Type B pancreatic cell (in vitro differentiated cells): Measurements from ENCODE around the gene CES3. TPM values are rescaled to one million over a fixed set of nuclear protein-coding genes. Genes with fewer than 3 reads are reported as not detected.

Source experiments
- DNase-seq: peaks from one replicate; pipeline ENCODE4 v3.0.0; 2021; ENCODE audit warnings: mixed read lengths; ENCODE audit not compliant: unreplicated experiment; ENCODE audit errors: extremely low spot score
- H3K27ac Mint-ChIP-seq: 2 replicates; pipeline ENCODE4 v1.8.0; 2021; ENCODE audit warnings: mild to moderate bottlenecking, mixed read lengths
- H3K27me3 Mint-ChIP-seq: 2 replicates; pipeline ENCODE4 v1.8.0; 2021; ENCODE audit warnings: mixed read lengths
- H3K36me3 Mint-ChIP-seq: 2 replicates; pipeline ENCODE4 v1.8.0; 2021; ENCODE audit warnings: mixed read lengths
- H3K4me1 Mint-ChIP-seq: one replicate; pipeline ENCODE4 v1.8.0; 2021; ENCODE audit warnings: mixed read lengths; ENCODE audit not compliant: unreplicated experiment
- H3K4me3 Mint-ChIP-seq: 2 replicates; pipeline ENCODE4 v1.8.0; 2021; ENCODE audit warnings: mild to moderate bottlenecking, mixed read lengths
- H3K9me3 Mint-ChIP-seq: 2 replicates; pipeline ENCODE4 v1.8.0; 2021; ENCODE audit warnings: mixed read lengths
- CTCF ChIP-seq: fragments of 200-600 bp; sonication (generic); conservative IDR thresholded peaks from 2 replicates; pipeline ENCODE4 v1.5.0; 2021; ENCODE audit warnings: antibody characterized with exemption, mild to moderate bottlenecking
- total RNA-seq: library from RNA; stranded (reverse); gene quantifications from 2 replicates; pipeline ENCODE4 v1.2.1, GENCODE V29; 2021; ENCODE audit warnings: low replicate concordance

The CES3 gene
- total RNA-seq, 1 donor from 2014 or later = 1.1 TPM

GRCh38 chr16:66975302-66975893, 14.3 kb downstream of the CES3 start:
- no peak for DNase-seq
- H3K4me1 Mint-ChIP-seq = peaks cover 5% of the 10 kb centered on the region
- no peak overlapping the region for H3K27ac Mint-ChIP-seq
- no peaks in the 10 kb centered on the region for H3K9me3 Mint-ChIP-seq
- H3K27me3 Mint-ChIP-seq = peaks cover 7% of the 10 kb centered on the region
- TF ChIP-seq CTCF = no peak
- no peak overlapping the region for H3K4me3 Mint-ChIP-seq
- no peaks in the 10 kb centered on the region for H3K36me3 Mint-ChIP-seq

DNA sequence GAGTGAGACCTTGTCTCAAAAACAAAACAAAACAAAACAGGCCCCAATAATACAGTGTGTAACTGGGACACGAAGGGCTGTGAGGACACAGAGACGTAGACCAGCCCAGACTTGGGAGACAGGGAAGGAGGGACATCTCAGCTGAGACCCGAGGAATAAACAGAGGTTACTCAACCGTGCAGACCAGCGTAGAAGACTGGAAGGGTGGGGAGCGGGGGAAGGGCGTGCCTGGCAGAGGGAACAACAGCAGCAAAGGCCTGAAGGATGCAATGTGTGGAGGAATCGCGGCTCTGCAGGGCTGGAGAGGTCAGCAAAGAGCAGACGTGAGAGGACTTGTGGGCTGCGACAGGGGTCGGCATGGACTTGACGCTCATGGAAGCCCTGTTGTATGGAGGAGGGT, 15.7 kb downstream of the CES3 start:
- no peaks in the 10 kb centered on the region for H3K36me3 Mint-ChIP-seq
- H3K9me3 Mint-ChIP-seq = no peaks in the 10 kb centered on the region
- no peak for DNase-seq
- H3K4me3 Mint-ChIP-seq = no peak overlapping the region
- no peak for TF ChIP-seq CTCF
- H3K27me3 Mint-ChIP-seq = peaks cover 14% of the 10 kb centered on the region
- peaks cover 5% of the 10 kb centered on the region for H3K4me1 Mint-ChIP-seq
- H3K27ac Mint-ChIP-seq = no peak overlapping the region

GRCh38 chr16:66977341-66978113, 16.5 kb downstream of the CES3 start:
- peak; percentile 97 for TF ChIP-seq CTCF
- no peaks in the 10 kb centered on the region for H3K9me3 Mint-ChIP-seq
- H3K4me1 Mint-ChIP-seq = peaks cover 5% of the 10 kb centered on the region
- H3K27me3 Mint-ChIP-seq = peaks cover 20% of the 10 kb centered on the region
- peak; percentile 91 for DNase-seq
- H3K27ac Mint-ChIP-seq = peak overlapping the region; percentile 29
- H3K4me3 Mint-ChIP-seq = no peak overlapping the region
- H3K36me3 Mint-ChIP-seq = no peaks in the 10 kb centered on the region

DNA sequence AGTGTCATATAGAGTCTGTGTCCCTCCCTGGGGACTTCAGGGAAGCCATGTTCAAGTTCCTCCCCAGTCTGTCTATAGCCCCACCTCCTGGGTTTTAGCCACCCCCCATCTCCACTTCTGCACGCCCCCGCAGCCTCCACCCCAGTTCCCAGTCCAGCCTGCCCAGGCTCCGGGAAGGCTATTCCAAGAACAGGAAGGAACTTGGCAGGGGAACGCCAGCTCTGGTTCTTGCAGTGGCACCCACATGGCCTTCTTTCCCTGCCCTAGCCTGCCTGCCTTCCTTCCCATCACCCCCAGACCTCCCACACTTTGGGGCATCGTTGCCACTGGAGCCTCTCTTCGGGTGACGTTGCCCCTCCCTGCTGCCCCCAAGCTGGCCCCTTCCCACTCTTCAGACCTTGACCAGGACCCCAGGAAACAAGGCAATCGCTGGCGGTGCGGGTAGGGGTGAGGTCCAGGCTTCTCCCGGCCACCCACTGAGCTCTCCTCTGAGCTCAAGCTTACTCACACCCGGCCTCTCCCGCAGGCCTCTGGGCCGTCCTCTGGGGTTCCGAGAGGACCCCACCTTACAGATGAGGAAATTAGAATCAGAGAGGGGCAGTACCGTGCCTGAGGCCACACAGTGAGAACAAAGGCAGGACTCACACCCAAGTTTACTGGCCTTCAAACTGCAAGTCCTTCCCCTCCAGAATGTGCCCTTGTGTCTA, 18.1 kb downstream of the CES3 start:
- Mint-ChIP-seq H3K4me1 (peaks cover 5% of the 10 kb centered on the region), H3K27me3 (peaks cover 22% of the 10 kb centered on the region), H3K27ac (no peak overlapping the region), H3K36me3 (no peaks in the 10 kb centered on the region), H3K9me3 (no peaks in the 10 kb centered on the region), H3K4me3 (no peak overlapping the region)
- no peak for DNase-seq
- TF ChIP-seq CTCF = no peak

- no peaks in the 10 kb centered on the region for H3K4me1 Mint-ChIP-seq
- TF ChIP-seq CTCF = no peak
- H3K27me3 Mint-ChIP-seq = peaks cover 20% of the 10 kb centered on the region
- no peak overlapping the region for H3K4me3 Mint-ChIP-seq
- no peaks in the 10 kb centered on the region for H3K9me3 Mint-ChIP-seq
- DNase-seq = no peak
- H3K36me3 Mint-ChIP-seq = no peaks in the 10 kb centered on the region
- H3K27ac Mint-ChIP-seq = no peak overlapping the region
Measured at GRCh38 chr16:66983033-66983432, 22.0 kb downstream of the CES3 start.
